ENCODE measurements around the gene PSME3IP1.

- no peak for TF ChIP-seq EZH2 (IDR thresholded peaks at IDR 0.05; ENCODE audit: borderline replicate concordance, low read length)
- no peak for TF ChIP-seq CTCF (IDR thresholded peaks at IDR 0.05; ENCODE audit: low read length)
These were observed 53.4 kb downstream of the PSME3IP1 start for GRCh38 chr16:57132470-57132869.

All from OCI-LY1 (cell line).